BLaER1 treated with 17β-estradiol and CSF1 and Interleukin-3, amounts not matched to agents 10 nM and 100 nM (cell line): Measurements from ENCODE around the gene TBPL1.
A peak's percentile ranks its signal among the peaks of the same experiment; 100 is the strongest.

ENCODE experiments used
- H3K27ac ChIP-seq, 11 experiments: shearing (Covaris generic); formaldehyde crosslinking; 2 replicates each; pipeline ENCODE4 v1.8.1; 2022
- H3K27me3 ChIP-seq, 11 experiments: shearing (Covaris generic); formaldehyde crosslinking; 2 replicates each; pipeline ENCODE4 v1.8.1; 2022
- H3K36me3 ChIP-seq, 11 experiments: shearing (Covaris generic); formaldehyde crosslinking; 2 replicates each; pipeline ENCODE4 v1.8.1; 2022
- H3K4me1 ChIP-seq, 10 experiments: shearing (Covaris generic); formaldehyde crosslinking; 2 replicates each; pipeline ENCODE4 v1.8.1; 2022
- H3K4me2 ChIP-seq, 11 experiments: shearing (Covaris generic); formaldehyde crosslinking; 2 replicates each; pipeline ENCODE4 v1.8.1; 2022
- H3K4me3 ChIP-seq, 10 experiments: shearing (Covaris generic); formaldehyde crosslinking; 2 replicates each; pipeline ENCODE4 v1.8.1; 2022
- H3K9ac ChIP-seq, 11 experiments: shearing (Covaris generic); formaldehyde crosslinking; 2 replicates each; pipeline ENCODE4 v1.8.1; 2022
- H3K9me3 ChIP-seq, 11 experiments: shearing (Covaris generic); formaldehyde crosslinking; replicated peaks in 1 of 11; 2 replicates each; pipeline ENCODE4 v1.8.1; 2022
- H4K20me1 ChIP-seq, 11 experiments: shearing (Covaris generic); formaldehyde crosslinking; 2 replicates each; pipeline ENCODE4 v1.8.1; 2022
- Cebpa-rat ChIP-seq, 11 experiments: shearing (Covaris generic); IDR thresholded peaks; 2 replicates each; pipeline ENCODE4 v1.8.1; 2022

The TBPL1 gene

GRCh38 chr6:134029495-134030455 lies 76.8 kb downstream of the TBPL1 start:
- Histone ChIP-seq H3K9me3 (no peaks in the 10 kb centered on the region), H3K4me1 (peaks cover 0 to 3% (median 0%) of the 10 kb centered on the region in 10 experiments; a peak in 3 of 20 replicates), H4K20me1 (no peaks in the 10 kb centered on the region), H3K4me3 (no peak overlapping the region), H3K4me2 (no peak overlapping the region), H3K27ac (no peak overlapping the region), H3K27me3 (no peaks in the 10 kb centered on the region), H3K36me3 (no peaks in the 10 kb centered on the region), H3K9ac (no peak overlapping the region)
- TF ChIP-seq Cebpa-rat (IDR thresholded peaks at IDR 0.05), result no peak

GRCh38 chr6:134031696-134032255 lies 78.8 kb downstream of the TBPL1 start:
- H3K4me2 ChIP-seq, result no peak overlapping the region
- no peaks in the 10 kb centered on the region for H3K9me3 ChIP-seq
- peaks cover 0 to 13% (median 0%) of the 10 kb centered on the region in 10 experiments; a peak in 7 of 20 replicates for H3K4me1 ChIP-seq
- no peaks in the 10 kb centered on the region for H4K20me1 ChIP-seq
- H3K4me3 ChIP-seq, result no peak overlapping the region
- H3K27me3 ChIP-seq, result no peaks in the 10 kb centered on the region
- TF ChIP-seq Cebpa-rat (IDR thresholded peaks at IDR 0.05), result no peak
- H3K9ac ChIP-seq, result no peak overlapping the region
- no peak overlapping the region for H3K27ac ChIP-seq
- no peaks in the 10 kb centered on the region for H3K36me3 ChIP-seq

- H3K4me3 ChIP-seq, result no peak overlapping the region
- peaks cover 0 to 13% (median 0%) of the 10 kb centered on the region in 10 experiments; a peak in 7 of 20 replicates for H3K4me1 ChIP-seq
- H3K9me3 ChIP-seq, result no peaks in the 10 kb centered on the region
- no peak overlapping the region for H3K4me2 ChIP-seq
- H3K36me3 ChIP-seq, result no peaks in the 10 kb centered on the region
- no peaks in the 10 kb centered on the region for H4K20me1 ChIP-seq
- no peak overlapping the region for H3K9ac ChIP-seq
- H3K27ac ChIP-seq, result no peak overlapping the region
- TF ChIP-seq Cebpa-rat (IDR thresholded peaks at IDR 0.05), result no peak
- H3K27me3 ChIP-seq, result no peaks in the 10 kb centered on the region
Measured at GRCh38 chr6:134034478-134034877, 81.5 kb downstream of the TBPL1 start.

GRCh38 chr6:134034961-134035822 lies 82.2 kb downstream of the TBPL1 start:
- Histone ChIP-seq H3K4me2 (0 out of 22 replicates have a peak overlapping the region, but pooled peaks of 1 of the 11 experiments have one; percentile 12), H3K36me3 (no peaks in the 10 kb centered on the region), H3K27me3 (no peaks in the 10 kb centered on the region), H3K4me1 (peaks cover 0 to 13% (median 0%) of the 10 kb centered on the region in 10 experiments; a peak in 7 of 20 replicates), H3K4me3 (no peak overlapping the region), H3K27ac (no peak overlapping the region), H3K9ac (no peak overlapping the region), H3K9me3 (no peaks in the 10 kb centered on the region), H4K20me1 (no peaks in the 10 kb centered on the region)
- no peak for TF ChIP-seq Cebpa-rat (IDR thresholded peaks at IDR 0.05)

GRCh38 chr6:134035823-134036296 lies 82.8 kb downstream of the TBPL1 start:
- Histone ChIP-seq H3K27ac (no peak overlapping the region), H3K9ac (no peak overlapping the region), H3K4me1 (peaks cover 0 to 16% (median 1%) of the 10 kb centered on the region in 10 experiments; a peak in 8 of 20 replicates), H3K9me3 (no peaks in the 10 kb centered on the region), H3K36me3 (no peaks in the 10 kb centered on the region), H4K20me1 (no peaks in the 10 kb centered on the region), H3K4me2 (no peak overlapping the region), H3K27me3 (no peaks in the 10 kb centered on the region), H3K4me3 (no peak overlapping the region)
- TF ChIP-seq Cebpa-rat (IDR thresholded peaks at IDR 0.05), result no peak

GRCh38 chr6:134039116-134039515 lies 86.1 kb downstream of the TBPL1 start:
- H3K36me3 ChIP-seq, result no peaks in the 10 kb centered on the region
- H3K9me3 ChIP-seq, result peaks cover 0 to 19% (median 16%) of the 10 kb centered on the region in 11 experiments; a peak in 19 of 22 replicates
- H3K4me1 ChIP-seq, result peaks cover 0 to 25% (median 4%) of the 10 kb centered on the region in 10 experiments; a peak in 9 of 20 replicates
- H3K4me2 ChIP-seq, result no peak overlapping the region
- H3K4me3 ChIP-seq, result no peak overlapping the region
- no peak overlapping the region for H3K27ac ChIP-seq
- H3K9ac ChIP-seq, result no peak overlapping the region
- H3K27me3 ChIP-seq, result no peaks in the 10 kb centered on the region
- TF ChIP-seq Cebpa-rat (IDR thresholded peaks at IDR 0.05), result no peak
- no peaks in the 10 kb centered on the region for H4K20me1 ChIP-seq
